GM19468 (cell line): ENCODE results near the gene SLC44A5.
A peak's percentile ranks its signal among the peaks of the same experiment; 100 is the strongest.
"Not testable (repeated sequence)": the region's sequence is repeated elsewhere in the genome, so short reads cannot be mapped to it uniquely, and the experiment has no call there.

Source experiments
- ATAC-seq: cut with Tn5 transposase; IDR thresholded peaks from one replicate; pipeline ENCODE4 v1.9.1; 2021; ENCODE audit warnings: mild to moderate bottlenecking, moderate library complexity, moderate number of reproducible peaks; ENCODE audit not compliant: unreplicated experiment; ENCODE audit errors: extremely low read depth

The SLC44A5 gene

DNA sequence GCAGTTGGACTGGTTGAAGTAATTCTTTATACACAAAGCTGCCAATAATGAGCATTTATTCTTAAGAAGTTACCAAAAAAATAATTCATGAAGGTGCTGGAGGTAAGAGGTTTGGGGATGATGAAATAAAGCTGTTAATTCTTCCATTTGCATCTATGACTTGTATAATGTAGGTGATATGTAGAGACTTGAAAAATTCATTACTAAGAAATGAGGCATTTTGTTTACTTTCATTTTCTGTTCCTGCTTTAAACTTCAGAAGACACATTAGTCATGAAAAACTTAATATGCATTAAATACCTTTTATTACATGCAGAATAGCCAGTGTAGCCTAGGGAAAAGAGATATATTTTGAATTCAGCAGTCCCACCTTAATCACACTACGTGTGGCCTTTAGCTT is 214.2 kb downstream of the SLC44A5 start:
- ATAC-seq = no peak

DNA sequence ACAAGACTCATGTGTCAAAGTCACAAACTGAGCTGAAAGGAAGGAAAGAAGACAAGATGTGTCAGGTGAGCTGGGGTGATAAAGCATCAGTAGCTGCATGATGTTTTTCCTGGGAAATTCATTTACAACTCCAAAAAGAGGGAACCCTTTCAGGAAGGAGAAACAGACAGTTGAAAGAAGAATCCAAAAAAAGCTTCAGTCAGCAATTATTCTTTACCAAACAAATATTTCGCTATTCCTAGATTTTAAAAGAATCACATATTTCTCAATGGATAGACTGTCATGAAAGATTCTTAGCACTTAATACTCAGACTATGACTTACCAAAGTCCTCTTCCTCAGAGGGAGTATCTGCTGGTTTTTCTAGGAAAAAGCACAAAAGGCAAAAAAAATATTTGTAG is 214.7 kb downstream of the SLC44A5 start:
- no peak for ATAC-seq

DNA sequence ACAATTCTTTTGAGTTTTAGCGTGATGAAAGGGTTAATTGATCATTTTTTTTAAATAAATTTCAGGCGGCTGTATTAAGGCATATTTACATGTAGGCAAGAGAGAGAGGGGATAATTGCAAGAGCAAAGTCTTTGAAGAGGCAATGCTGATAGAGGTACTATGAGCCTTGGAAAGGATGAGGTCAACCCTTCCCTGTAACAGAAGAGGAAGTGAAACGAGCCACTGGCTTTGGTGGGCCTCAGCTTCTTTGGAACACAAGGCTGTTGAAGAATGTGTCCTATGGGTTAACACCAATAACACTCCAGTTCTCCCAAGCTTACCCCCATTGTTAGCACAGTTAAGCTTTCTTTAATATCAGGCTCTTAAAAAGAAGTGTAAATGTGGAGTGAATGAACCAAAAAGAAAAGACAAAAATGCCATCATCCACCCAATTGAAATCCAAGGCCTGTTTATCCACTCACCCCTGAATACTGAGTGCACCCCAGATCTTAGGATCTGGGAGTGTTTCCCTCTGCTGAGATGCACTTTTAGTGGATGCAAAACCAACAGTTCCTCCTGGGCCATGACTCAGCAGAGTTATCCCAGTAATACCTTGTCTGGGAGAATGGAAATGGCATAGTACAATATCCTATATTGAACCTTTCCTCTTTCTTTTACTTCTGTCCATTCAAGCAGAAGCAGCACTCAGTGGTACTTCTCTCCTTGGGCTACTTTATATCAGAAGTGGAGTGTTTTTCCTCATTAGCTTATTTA is 216.4 kb downstream of the SLC44A5 start:
- ATAC-seq = no peak

DNA sequence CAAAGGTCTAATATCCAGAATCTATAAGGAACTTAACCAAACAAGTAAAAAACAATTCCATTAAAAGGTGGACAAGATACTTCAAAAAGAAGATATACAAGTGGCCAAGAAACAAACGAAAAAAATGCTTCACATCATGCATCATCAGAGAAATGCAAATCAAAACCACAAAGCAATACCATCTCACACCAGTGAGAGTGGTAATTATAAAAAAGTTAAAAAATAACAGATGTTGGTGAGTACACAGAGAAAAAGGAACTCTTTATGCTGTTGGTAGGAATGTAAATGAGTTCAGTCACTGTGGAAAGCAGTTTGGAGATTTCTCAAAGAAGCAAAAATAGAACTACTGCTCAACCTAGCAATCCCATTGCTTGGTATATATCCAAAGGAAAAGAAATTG is 218.6 kb downstream of the SLC44A5 start:
- ATAC-seq = peak; percentile 74

DNA sequence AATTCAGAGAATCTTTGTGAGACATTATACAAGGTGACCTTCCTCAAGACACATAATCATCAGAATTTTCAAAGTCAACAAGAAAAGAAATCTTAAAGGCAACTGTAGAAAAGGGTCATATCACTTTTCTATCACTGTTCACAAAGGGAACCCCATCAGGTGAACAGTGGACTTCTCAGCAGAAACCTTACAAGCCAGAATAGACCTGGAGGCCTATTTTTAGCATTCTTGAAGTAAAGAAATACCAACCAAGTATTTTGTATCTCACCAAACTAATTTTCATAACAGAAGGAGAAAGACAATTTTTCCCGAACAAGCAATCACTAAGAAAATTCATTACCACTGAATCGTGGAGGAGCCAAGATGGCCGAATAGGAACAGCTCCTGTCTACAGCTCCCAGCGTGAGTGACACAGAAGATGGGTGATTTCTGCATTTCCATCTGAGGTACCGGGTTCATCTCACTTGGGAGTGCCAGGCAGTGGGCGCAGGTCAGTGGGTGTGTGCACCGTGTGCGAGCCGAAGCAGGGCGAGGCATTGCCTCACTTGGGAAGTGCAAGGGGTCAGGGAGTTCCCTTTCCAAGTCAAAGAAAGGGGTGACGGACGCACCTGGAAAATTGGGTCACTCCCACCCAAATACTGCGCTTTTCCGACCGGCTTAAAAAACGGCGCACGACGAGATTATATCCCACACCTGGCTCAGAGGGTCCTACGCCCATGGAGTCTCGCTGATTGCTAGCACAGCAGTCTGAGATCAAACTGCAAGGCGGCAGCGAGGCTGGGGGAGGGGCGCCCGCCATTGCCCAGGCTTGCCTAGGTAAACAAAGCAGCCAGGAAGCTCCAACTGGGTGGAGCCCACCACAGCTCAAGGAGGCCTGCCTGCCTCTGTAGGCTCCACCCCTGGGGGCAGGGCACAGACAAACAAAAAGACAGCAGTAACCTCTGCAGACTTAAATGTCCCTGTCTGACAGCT is 235.2 kb downstream of the SLC44A5 start:
- not testable (repeated sequence) for ATAC-seq

DNA sequence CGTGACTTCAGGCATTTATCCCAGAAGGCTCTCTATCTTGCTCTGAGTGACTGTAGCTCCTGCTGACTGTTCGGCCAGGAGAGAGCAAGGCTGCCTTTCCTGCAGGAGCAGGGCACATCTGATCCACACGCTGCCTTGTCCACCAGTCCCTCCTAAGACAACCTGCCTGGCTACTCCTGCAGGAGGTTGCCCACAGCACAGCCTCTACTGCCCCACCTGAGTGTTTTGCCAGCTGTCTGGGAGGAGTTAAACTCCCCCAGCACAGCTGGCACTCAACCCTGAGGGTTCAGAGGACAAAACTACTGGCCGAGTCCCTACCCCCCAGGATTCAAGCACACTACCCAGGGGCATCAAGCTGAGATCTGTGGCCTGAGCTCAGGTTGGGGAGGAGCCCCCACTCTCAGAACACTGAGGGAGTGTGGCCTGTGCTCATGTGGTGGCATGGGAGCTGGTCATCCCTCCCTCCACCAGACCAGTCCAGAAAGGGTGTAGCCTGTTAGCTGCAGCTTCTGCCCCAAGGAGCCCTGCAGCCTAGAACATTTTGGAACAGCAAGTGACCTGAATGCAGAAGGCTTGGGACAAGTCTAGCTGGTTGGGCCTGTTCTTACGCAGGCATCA is 237.3 kb downstream of the SLC44A5 start:
- ATAC-seq = no peak

DNA sequence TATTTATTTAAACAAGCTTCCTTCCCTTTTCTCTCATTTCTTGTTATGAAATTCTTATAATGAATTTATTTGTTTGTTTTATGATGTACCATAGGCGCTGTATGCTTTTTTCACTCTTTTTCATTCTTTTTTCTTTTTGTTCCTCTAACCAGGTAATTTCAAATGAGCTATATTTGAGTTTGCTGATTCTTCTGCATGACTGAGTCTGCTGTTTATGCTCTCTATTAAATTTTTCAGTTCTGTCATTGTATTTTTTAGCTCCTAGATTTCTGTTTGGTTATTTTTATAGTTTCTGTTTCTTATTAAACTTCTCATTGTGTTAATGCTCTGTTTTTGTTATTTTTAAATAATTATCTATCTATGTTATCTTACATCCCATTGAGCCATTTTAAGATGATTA is 244.3 kb downstream of the SLC44A5 start:
- ATAC-seq = no peak

DNA sequence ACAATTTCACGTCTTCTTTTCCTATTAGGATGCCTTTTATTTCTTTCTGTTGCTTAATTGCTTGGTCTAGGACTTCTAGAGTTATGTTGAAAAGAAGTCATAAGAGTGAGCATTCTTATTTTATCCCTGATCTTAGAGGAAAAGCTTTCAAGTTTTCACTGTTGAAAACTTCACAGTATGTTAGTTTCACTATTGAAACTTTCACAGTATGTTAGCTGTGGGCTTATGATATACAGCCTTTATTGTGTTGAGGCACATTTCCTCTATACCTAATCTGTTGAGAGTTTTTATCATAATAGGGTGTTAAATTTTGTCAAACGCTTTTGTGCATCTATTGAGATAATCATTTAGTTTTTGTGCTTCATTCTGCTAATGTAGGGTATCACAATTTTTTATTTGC is 249.7 kb downstream of the SLC44A5 start:
- no peak for ATAC-seq

DNA sequence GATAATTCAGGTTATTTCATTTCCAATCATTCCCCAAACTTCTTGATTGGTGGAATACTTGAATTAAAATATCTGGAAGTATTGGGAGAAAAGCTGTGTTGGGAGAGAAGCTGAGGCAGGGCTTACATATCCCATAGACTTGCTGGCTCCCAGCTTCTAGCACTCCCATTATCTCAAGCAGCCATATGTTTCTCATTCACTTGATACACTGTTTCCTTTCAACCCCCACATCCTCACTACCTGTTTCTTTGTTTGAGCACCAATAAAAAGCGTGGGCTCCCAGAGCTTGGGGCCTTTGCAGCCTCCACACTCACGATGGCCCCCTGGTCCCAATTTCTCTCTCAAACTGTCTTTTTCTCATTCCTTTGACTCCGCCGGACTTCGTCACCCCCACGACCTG is 256.6 kb downstream of the SLC44A5 start:
- ATAC-seq = not testable (repeated sequence)

DNA sequence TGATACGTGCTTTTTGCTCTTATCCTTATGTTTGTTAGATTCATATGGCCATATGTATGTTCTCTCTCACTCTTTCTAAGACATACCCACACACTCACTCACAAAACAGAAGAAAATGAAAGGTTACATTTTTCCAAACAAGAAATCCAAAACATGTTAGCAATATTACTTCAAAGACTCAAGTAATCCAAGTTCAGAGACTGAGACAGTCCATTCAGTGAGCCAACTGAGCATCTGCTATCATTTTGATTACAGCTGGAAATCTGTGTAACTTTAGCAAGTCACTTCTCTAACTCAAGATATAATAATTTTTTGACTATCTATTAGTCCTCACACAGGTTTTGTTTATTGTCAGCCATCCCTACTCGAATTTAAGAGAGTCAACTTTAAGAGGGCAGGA is 257.9 kb downstream of the SLC44A5 start:
- ATAC-seq = no peak

DNA sequence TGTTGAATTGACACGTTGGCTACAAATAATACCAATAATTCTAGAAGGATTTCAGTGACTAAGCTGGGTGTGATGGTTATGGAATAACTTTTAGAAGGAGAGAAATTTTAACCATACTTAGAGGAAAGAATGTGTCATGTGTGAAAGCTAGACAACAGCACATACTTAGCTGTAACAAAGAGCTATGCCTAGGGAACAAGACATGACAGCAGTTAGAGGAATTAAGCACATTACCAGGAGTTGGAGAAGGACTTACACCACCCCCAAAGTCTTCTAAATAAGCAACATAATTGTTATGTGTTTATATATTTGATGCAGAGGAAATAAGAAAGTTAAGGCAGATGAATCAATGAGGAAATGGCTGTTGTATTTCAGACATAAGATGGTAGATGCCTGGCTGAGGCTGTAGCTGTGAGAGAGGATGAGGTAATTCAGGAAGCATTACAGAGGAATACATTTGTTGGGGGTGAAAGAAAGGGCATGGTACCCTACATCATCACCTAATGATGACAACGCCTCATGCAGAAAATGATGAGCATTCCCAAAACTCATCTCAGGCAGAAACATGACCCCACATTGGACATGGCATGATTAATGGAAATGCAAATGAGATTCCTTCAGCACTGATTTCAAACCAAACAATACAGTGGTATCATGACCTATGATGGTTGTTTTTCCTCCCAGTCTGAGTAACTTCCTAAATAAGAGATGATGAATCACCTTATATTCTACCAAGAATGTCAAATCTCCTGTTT is 265.2 kb downstream of the SLC44A5 start:
- no peak for ATAC-seq

DNA sequence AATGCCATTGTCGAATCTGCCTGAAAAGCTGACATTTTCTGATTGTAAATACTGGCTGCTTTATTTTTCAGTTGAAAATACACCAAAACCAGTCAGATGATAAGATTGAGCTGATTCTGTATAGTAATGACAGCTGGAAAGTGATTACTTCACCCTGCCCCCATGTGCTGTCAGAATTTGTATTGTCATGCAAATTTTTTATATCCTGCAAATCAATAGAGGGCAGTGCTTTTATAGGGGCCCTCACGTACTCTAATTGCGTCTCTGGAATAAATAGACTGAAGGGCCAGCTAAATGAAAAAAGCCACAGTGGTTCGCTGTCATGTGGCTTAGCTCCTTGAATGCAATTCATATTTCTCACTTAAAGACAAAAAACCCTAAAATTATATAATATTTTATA is 268.1 kb downstream of the SLC44A5 start:
- no peak for ATAC-seq

DNA sequence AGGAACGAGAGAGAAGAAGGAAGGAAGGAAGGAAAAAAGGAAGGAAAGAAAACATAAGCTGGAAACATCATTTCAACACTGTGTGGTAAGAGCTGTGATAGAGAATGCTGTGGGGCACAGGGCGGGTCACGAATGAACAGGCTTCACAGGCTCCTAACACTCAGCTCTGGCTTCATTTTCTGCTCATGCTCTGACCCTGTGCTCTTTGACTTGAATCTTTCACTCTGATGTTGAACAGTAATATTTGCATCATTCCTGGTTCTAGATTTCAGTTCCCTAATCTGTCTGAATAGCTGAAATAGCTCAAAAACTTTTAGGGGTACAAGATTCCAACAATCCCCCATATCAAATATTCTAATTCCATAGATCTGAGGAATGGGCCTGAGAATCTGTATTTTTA is 269.4 kb downstream of the SLC44A5 start:
- ATAC-seq = no peak

DNA sequence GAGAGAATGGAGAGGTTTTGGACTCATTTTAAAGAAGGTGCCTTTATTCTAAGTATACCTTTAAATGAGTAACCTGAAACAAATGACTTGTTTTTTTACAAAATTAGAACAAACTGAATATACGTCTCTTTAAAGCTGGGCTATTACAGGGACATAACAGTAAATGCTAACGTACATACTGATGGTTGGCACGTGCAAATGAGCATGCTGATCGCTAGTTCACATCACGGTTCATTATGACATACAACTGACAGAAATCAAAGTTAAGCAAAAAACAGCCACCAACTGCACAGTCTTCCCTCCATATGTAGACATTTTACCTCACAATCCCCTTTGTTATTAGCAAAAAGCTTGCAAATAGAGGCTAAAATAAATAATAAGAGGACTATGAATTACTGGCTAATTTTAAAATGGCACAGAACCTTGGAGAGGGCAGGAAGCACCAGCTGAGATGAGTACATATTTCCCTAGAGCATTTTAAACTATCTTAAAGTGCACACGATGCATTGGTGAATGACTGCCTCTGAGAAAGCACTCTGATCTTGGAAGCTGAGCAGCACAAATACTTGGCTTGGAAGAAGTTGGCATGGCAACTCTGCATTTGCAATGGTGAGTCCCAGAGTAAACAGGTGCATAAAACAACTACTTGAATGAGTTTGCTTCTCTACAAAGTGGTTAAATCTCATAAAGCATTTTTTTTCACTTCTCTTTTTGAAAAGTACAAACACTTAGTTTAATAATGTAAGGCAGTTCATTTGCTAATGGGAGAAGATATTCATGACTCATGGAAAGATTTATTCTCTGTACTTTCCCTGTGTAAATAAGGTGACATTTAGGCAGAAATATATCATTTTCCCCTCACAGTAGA is 272.1 kb downstream of the SLC44A5 start:
- ATAC-seq = peak; percentile 94

DNA sequence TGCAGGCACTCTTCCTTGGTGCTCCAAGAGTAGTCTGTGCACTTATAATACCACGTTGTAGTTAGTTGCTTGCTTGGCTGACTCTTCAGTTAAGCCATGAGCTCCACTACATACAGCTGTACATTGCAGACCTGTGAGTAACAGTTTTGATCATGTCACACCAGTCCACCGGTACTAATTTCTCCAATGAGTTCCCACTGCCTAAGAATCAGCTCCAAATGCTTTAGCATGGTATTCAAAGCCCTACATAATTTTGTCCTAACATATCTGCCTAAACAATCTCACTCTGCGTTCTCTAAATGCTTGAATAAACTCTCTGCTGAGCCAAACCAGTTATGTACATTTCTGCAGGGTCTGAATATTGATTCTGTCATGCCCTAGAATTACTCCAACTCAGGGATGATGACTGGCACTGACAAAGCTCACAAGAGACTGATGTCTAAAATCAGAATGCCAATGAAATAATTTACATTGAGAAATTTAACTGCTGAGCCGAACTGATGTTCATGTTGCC is 276.0 kb downstream of the SLC44A5 start:
- no peak for ATAC-seq

DNA sequence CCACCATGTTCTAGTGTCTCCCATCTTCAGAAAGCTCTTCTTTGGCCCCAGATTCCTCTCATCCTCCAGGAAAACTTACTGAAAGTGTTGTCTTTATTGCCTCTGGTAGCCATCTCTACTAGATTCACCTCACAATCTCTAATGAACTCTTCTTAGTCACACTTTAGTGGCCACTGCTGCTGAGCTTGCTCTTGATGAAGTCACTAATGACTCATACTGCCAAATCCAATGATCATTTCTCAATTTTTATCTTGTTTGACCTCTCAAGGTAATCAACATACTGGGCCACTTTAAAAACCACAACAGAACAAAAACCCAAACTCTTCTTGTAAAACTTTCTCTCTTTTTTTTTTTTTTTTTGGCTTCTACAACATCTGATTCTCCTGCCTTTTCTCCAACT is 280.3 kb downstream of the SLC44A5 start:
- ATAC-seq = no peak

DNA sequence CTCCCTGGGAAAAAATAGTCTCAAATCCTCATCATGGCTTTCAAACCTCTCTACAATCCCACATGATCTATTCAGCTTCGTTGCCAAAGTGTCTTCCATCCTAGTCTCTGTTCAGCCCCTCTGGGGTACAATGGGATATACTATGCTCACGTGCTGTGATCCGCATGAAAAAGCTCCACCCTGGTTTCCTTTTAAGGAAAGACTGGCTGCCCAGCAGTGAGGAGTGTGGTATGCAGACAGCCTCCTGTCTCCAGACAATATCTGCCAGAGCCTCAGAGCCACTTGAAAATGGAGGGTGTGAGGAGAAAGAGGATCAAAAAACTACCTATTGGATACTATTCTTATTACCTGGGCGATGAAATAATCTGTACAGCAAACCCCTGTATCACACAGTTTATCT is 282.2 kb downstream of the SLC44A5 start:
- no peak for ATAC-seq

DNA sequence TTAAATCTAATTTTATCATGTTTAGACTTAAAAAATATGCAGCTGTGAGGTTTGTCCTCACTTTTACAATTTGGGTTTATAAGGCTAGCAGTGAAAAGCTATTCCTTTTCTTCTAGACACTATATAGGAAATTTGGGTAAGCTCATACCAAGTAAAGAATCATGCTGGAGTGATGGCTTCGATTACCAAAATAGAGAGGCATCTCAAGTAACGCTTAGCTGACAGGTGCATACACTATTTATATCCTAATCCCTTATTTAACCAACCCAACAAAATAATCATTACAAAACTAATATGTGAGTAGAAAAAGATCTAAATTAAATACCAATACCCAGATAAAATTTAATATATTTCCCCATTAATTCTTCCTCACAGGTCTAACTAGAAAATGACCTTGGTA is 283.5 kb downstream of the SLC44A5 start:
- ATAC-seq = no peak

DNA sequence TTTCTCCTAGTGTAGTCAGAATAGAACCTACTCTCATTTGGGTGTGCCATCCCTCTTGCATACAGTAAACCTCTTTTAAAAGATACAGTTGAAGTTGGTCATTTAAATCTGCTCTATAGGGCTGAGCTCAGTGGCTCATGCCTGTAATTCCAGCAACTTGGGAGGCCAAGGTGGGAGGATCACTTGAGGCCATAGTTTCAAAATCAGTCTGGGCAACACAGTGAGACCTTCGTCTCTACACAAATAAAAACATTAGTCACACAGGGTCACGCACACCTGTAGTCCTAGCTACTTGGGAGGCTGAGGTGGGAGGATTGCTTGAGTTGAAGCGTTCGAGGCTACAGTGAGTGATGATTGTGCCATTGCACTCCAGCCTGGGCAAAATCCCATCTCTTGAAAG is 292.9 kb downstream of the SLC44A5 start:
- ATAC-seq = no peak
